ENCODE results near the gene GNAT2. TPM values are rescaled to one million over a fixed set of nuclear protein-coding genes. Genes with fewer than 3 reads are reported as not detected.

Gene GNAT2
- total RNA-seq, 1 experiment from 2014 or later, result not detected

DNA sequence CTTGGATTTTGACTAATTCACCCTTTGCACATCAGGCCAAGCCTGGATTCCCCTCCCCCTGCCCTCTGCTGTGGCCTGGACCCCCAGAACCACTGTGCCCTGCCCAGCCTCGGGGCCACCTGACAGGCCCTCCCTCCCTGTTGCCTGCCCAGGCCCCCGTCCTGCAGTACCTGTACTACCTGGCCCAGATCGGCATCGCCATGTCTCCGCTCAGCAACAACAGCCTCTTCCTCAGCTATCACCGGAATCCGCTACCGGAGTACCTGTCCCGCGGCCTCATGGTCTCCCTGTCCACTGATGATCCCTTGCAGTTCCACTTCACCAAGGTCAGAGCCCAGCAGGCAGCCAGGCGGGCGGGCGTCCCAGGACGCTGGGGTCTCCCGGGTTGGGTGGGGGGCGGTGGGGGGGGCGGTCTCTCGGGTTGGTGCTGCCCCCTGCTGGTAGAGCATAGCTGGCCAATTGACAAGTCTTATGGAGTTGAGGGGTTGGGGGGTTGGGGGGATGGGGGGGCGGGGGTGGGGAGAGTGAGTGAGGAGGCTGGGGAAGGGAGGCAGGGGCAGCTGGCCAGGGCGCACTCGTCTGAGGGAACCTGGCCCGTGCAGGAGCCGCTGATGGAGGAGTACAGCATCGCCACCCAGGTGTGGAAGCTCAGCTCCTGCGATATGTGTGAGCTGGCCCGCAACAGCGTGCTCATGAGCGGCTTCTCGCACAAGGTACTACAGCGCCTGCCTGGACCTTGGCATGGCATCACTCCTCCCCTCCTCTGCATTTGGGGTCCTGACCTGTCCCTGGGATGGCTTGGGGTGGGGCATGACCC is 10.9 kb upstream of the GNAT2 start:
- DNase-seq, result no peak
- peaks cover 7% of the 10 kb centered on the region for H3K4me1 Mint-ChIP-seq (ENCODE audit: low read depth, unreplicated experiment)
- H3K27ac Mint-ChIP-seq (ENCODE audit: unreplicated experiment), result no peak overlapping the region
- TF ChIP-seq, protein P1, sequence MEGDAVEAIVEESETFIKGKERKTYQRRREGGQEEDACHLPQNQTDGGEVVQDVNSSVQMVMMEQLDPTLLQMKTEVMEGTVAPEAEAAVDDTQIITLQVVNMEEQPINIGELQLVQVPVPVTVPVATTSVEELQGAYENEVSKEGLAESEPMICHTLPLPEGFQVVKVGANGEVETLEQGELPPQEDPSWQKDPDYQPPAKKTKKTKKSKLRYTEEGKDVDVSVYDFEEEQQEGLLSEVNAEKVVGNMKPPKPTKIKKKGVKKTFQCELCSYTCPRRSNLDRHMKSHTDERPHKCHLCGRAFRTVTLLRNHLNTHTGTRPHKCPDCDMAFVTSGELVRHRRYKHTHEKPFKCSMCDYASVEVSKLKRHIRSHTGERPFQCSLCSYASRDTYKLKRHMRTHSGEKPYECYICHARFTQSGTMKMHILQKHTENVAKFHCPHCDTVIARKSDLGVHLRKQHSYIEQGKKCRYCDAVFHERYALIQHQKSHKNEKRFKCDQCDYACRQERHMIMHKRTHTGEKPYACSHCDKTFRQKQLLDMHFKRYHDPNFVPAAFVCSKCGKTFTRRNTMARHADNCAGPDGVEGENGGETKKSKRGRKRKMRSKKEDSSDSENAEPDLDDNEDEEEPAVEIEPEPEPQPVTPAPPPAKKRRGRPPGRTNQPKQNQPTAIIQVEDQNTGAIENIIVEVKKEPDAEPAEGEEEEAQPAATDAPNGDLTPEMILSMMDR (IDR thresholded peaks at IDR 0.05; ENCODE audit: unreplicated experiment), result peak; percentile 41
- no peak overlapping the region for H3K4me3 Mint-ChIP-seq (ENCODE audit: low read depth, unreplicated experiment)
- CTCF ChIA-PET, result interaction anchor here (0.5 to 1.4 kb wide), 7 partner anchors 9 to 511 kb away, joined by 3 to 17 read pairs (median 7); partner anchors contain the start of gene GNAI3
- H3K27me3 Mint-ChIP-seq (ENCODE audit: unreplicated experiment), result no peaks in the 10 kb centered on the region
- H3K9me3 Mint-ChIP-seq (ENCODE audit: low read depth, unreplicated experiment), result no peaks in the 10 kb centered on the region
- peaks cover 9% of the 10 kb centered on the region for H3K36me3 Mint-ChIP-seq (ENCODE audit: insufficient read depth, unreplicated experiment)
- BruUV-seq (replicated peaks), result no TSS peak
- intact Hi-C loops (cut with micrococcal nuclease; ENCODE audit: unreplicated experiment), result no loop called here

DNA sequence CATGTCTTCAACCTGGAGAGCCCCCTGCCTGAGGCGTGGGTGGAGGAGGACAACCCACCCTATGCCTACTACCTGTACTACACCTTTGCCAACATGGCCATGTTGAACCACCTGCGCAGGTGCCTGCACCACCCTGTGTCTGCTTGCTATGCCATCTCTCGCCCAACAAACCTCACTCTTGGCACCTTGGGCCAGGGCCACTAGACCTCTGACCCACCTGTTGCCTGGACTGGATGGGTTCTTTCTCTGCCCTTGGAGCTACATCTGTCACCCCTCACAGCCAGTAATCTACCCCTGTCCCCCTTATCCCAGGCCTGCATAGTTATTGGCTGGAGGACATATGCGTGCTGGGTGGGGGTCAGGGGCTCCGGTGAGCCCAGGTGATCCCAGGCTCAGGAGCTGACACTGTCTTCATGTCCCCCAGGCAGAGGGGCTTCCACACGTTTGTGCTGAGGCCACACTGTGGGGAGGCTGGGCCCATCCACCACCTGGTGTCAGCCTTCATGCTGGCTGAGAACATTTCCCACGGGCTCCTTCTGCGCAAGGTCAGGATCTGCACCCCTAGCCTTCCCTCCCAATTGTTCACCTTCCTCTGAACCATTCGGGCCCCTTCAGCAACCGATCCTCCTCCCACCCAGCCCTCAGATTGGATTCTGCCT is 10.1 kb upstream of the GNAT2 start:
- Mint-ChIP-seq H3K27me3 (ENCODE audit: unreplicated experiment) (no peaks in the 10 kb centered on the region), H3K4me1 (ENCODE audit: low read depth, unreplicated experiment) (peaks cover 3% of the 10 kb centered on the region), H3K36me3 (ENCODE audit: insufficient read depth, unreplicated experiment) (peaks cover 10% of the 10 kb centered on the region), H3K4me3 (ENCODE audit: low read depth, unreplicated experiment) (no peak overlapping the region), H3K9me3 (ENCODE audit: low read depth, unreplicated experiment) (no peaks in the 10 kb centered on the region), H3K27ac (ENCODE audit: unreplicated experiment) (no peak overlapping the region)
- no peak for DNase-seq
- CTCF ChIA-PET, result interaction anchor here (0.6 to 1.4 kb wide), 4 partner anchors 9 to 325 kb away, joined by 3 to 17 read pairs (median 8); partner anchors contain the start of gene GNAI3
- intact Hi-C loops (cut with micrococcal nuclease; ENCODE audit: unreplicated experiment), result no loop called here
- TF ChIP-seq, protein P1 (IDR thresholded peaks at IDR 0.05; ENCODE audit: unreplicated experiment), result no peak
- no TSS peak for BruUV-seq (replicated peaks)

DNA sequence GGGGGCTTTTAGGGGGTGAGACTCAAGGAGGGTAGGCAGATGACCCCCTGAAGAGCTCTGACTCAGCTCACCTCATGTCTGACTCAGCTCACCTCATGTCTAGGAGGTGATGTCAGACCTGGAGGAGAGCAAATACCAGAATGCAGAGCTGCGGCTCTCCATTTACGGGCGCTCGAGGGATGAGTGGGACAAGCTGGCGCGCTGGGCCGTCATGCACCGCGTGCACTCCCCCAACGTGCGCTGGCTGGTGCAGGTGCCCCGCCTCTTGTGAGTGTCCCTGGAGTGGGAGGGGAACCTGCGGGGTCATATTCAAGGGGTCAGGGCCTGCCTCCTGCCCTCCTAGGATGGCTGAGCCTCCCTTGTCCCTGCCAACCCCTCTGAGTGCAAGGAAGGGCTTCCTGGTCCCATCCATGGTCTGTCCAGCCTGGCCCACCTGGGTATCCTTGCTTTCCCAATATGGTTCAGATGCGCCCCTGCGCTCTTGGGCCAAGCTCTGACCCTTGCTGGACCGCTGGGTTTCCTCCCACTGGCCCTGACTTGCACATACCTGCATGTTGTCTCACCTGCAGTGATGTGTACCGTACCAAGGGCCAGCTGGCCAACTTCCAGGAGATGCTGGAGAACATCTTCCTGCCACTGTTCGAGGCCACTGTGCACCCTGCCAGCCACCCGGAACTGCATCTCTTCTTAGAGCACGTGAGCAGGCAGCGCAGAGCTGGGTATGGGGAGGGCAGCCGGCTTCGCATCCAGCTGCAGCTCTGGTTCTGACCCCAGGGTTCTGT is 9.3 kb upstream of the GNAT2 start:
- no peak overlapping the region for H3K27ac Mint-ChIP-seq (ENCODE audit: unreplicated experiment)
- H3K36me3 Mint-ChIP-seq (ENCODE audit: insufficient read depth, unreplicated experiment), result peaks cover 10% of the 10 kb centered on the region
- CTCF ChIA-PET, result interaction anchor here (0.7 kb wide), 1 partner anchor 83 kb away, joined by 3 read pairs; no protein-coding TSS in a partner anchor
- no peak for DNase-seq
- no peak overlapping the region for H3K4me3 Mint-ChIP-seq (ENCODE audit: low read depth, unreplicated experiment)
- no peaks in the 10 kb centered on the region for H3K4me1 Mint-ChIP-seq (ENCODE audit: low read depth, unreplicated experiment)
- no TSS peak for BruUV-seq (replicated peaks)
- intact Hi-C loops (cut with micrococcal nuclease; ENCODE audit: unreplicated experiment), result no loop called here
- H3K27me3 Mint-ChIP-seq (ENCODE audit: unreplicated experiment), result no peaks in the 10 kb centered on the region
- no peaks in the 10 kb centered on the region for H3K9me3 Mint-ChIP-seq (ENCODE audit: low read depth, unreplicated experiment)
- TF ChIP-seq, protein P1 (IDR thresholded peaks at IDR 0.05; ENCODE audit: unreplicated experiment), result no peak

DNA sequence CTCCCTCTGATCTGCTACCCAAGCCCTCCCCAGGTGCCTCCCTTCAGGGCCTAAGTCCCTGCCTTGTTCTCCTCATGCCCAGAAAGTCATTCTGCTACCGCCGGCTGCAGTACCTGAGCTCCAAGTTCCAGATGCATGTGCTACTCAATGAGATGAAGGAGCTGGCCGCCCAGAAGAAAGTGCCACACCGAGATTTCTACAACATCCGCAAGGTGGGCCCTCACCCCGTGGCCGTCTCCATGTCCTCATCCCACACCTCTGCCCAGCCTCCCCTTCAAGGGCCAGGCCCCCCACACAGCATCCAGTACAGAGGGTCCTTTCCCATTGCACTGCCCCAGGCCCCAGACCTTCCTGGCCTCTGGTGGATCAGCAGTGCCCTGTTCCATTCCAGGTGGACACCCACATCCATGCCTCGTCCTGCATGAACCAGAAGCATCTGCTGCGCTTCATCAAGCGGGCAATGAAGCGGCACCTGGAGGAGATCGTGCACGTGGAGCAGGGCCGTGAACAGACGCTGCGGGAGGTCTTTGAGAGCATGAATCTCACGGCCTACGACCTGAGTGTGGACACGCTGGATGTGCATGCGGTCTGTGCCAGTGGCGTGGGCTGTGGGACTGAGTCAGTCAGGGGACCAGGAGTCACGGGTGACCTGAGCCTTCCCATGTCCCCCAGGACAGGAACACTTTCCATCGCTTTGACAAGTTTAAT is 8.4 kb upstream of the GNAT2 start:
- BruUV-seq (replicated peaks), result no TSS peak
- Mint-ChIP-seq H3K27ac (ENCODE audit: unreplicated experiment) (no peak overlapping the region), H3K27me3 (ENCODE audit: unreplicated experiment) (no peaks in the 10 kb centered on the region), H3K36me3 (ENCODE audit: insufficient read depth, unreplicated experiment) (peaks cover 13% of the 10 kb centered on the region), H3K9me3 (ENCODE audit: low read depth, unreplicated experiment) (no peaks in the 10 kb centered on the region), H3K4me1 (ENCODE audit: low read depth, unreplicated experiment) (no peaks in the 10 kb centered on the region), H3K4me3 (ENCODE audit: low read depth, unreplicated experiment) (no peak overlapping the region)
- CTCF ChIA-PET, result no interaction called here
- intact Hi-C loops (cut with micrococcal nuclease; ENCODE audit: unreplicated experiment), result no loop called here
- DNase-seq, result no peak
- TF ChIP-seq, protein P1 (IDR thresholded peaks at IDR 0.05; ENCODE audit: unreplicated experiment), result no peak
